BE2C (cell line): Measurements from ENCODE around the gene TRERF1.

ENCODE experiments used
- DNase-seq: peaks from one replicate; pipeline ENCODE4 v3.0.0-alpha.2; 2020
- H3K27me3 ChIP-seq: fragments of 250-450 bp; sonication (Bioruptor Pico); 2 replicates; pipeline ENCODE4 v1.5.1; 2020; ENCODE audit warnings: mild to moderate bottlenecking
- H3K36me3 ChIP-seq: fragments of 250-450 bp; sonication (Bioruptor Pico); 2 replicates; pipeline ENCODE4 v1.5.1; 2020; ENCODE audit warnings: mild to moderate bottlenecking
- H3K4me1 ChIP-seq: fragments of 250-450 bp; sonication (Bioruptor Pico); 2 replicates; pipeline ENCODE4 v1.5.1; 2020
- H3K4me3 ChIP-seq: 2 replicates; pipeline ENCODE4 v1.5.1; 2011; ENCODE audit warnings: low read depth, low read length
- H3K9me3 ChIP-seq: fragments of 250-450 bp; sonication (Bioruptor Pico); 2 replicates; pipeline ENCODE4 v1.5.1; 2020
- CTCF ChIP-seq: IDR thresholded peaks from 2 replicates; pipeline ENCODE4 v1.5.1; 2012; ENCODE audit warnings: mild to moderate bottlenecking, low read depth, low read length

TRERF1 gene

GRCh38 chr6:42268016-42268834 is 183.5 kb downstream of the TRERF1 start:
- Histone ChIP-seq H3K9me3 (no peaks in the 10 kb centered on the region), H3K4me1 (peaks cover 3% of the 10 kb centered on the region; the same call in 1 of the 2 replicates), H3K36me3 (peaks cover 6% of the 10 kb centered on the region), H3K4me3 (no peak overlapping the region), H3K27me3 (no peaks in the 10 kb centered on the region)
- no peak for DNase-seq
- TF ChIP-seq CTCF = no peak

- no peak for DNase-seq
- no peak for TF ChIP-seq CTCF
- Histone ChIP-seq H3K4me1 (peaks cover 3% of the 10 kb centered on the region; the same call in 1 of the 2 replicates), H3K9me3 (no peaks in the 10 kb centered on the region), H3K36me3 (peaks cover 6% of the 10 kb centered on the region), H3K4me3 (no peak overlapping the region), H3K27me3 (no peaks in the 10 kb centered on the region)
These were observed 185.2 kb downstream of the TRERF1 start for GRCh38 chr6:42266538-42266937.

GRCh38 chr6:42264852-42265390 is 186.8 kb downstream of the TRERF1 start:
- no peak for TF ChIP-seq CTCF
- no peak for DNase-seq
- H3K9me3 ChIP-seq = no peaks in the 10 kb centered on the region; the same call in 1 of the 2 replicates

GRCh38 chr6:42264162-42264851 is 187.4 kb downstream of the TRERF1 start:
- no peaks in the 10 kb centered on the region for H3K27me3 ChIP-seq
- no peak overlapping the region for H3K4me3 ChIP-seq
- peaks cover 15% of the 10 kb centered on the region for H3K4me1 ChIP-seq
- no peak for TF ChIP-seq CTCF
- H3K36me3 ChIP-seq = peaks cover 11% of the 10 kb centered on the region
- no peak for DNase-seq
- no peaks in the 10 kb centered on the region; the same call in 1 of the 2 replicates for H3K9me3 ChIP-seq

More at GRCh38 chr6:42264852-42265390, 186.8 kb downstream of the TRERF1 start:
- Histone ChIP-seq H3K4me1 (peaks cover 15% of the 10 kb centered on the region), H3K4me3 (no peak overlapping the region), H3K27me3 (no peaks in the 10 kb centered on the region), H3K36me3 (peaks cover 11% of the 10 kb centered on the region)

- H3K4me3 ChIP-seq = no peak overlapping the region
- no peak for TF ChIP-seq CTCF
- no peak for DNase-seq
- H3K4me1 ChIP-seq = peaks cover 15% of the 10 kb centered on the region
- H3K27me3 ChIP-seq = no peaks in the 10 kb centered on the region
- no peaks in the 10 kb centered on the region; the same call in 1 of the 2 replicates for H3K9me3 ChIP-seq
- H3K36me3 ChIP-seq = peaks cover 11% of the 10 kb centered on the region
These were observed 188.5 kb downstream of the TRERF1 start for GRCh38 chr6:42263165-42263728.
